Measurements from ENCODE around the gene RNF113B. TPM values are rescaled to one million over a fixed set of nuclear protein-coding genes. Genes with fewer than 3 reads are reported as not detected.
A peak's percentile ranks its signal among the peaks of the same experiment; 100 is the strongest.

Gene RNF113B
- total and polyA plus RNA-seq, 2 of the 13 experiments (the other 11 are each of a cell fraction or from before 2014, with no cell fraction given) = not detected

DNA sequence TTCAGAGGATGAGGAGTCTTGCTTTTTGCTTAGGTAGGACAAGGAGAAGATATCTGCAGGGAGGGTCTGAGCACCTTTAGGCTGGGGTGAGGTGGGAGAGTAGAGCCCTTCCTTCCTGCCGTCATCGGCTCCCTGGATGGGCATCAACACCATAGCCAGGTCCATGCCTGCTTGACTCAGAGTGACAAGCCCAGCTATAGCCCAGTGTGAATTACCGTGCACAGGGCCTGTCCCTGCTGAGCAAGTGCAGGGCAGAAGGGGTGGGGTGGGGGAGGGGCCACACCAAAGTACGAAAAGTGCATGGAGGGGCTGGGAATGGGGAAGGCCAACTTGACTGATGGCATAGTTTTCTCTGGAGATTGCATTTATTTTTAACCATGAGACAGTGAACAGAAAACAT is 30.3 kb upstream of the RNF113B start:
- H3K79me2 ChIP-seq (ENCODE audit: insufficient read depth, low read length) = peaks cover 88% of the 10 kb centered on the region
- H3K27ac ChIP-seq (ENCODE audit: extremely low read length, insufficient read depth, low read length) = no peak overlapping the region
- FAIRE-seq (no peak), ATAC-seq (peak; percentile 36; the same call in 2 of the 3 replicates), DNase-seq (ENCODE audit: low spot score) (no peak)
- intact Hi-C loops (cut with micrococcal nuclease; ENCODE audit: unreplicated experiment) = loop anchor here (10.0 kb wide), 1 partner anchor 637 kb away; no protein-coding TSS in a partner anchor
- peaks cover 8 to 30% of the 10 kb centered on the region in 2 experiments; a peak in 4 of 5 replicates for H3K36me3 ChIP-seq (replicated peaks in 1 of 2; ENCODE audit: control insufficient read depth in 1 of 2, insufficient read depth in 2 of 2, low read length in 2 of 2)
- H3K9me3 ChIP-seq (ENCODE audit: low read length) = peaks cover 28% of the 10 kb centered on the region; the same call in 1 of the 2 replicates
- no peak overlapping the region for H3K4me2 ChIP-seq (ENCODE audit: low read depth, low read length)
- no peaks in the 10 kb centered on the region for H3K27me3 ChIP-seq (ENCODE audit: control insufficient read depth in 1 of 2, insufficient read depth in 2 of 2, low read length in 2 of 2)
- H4K20me1 ChIP-seq (ENCODE audit: insufficient read depth, low read length) = peaks cover 42% of the 10 kb centered on the region
- POLR2A ChIA-PET = no interaction called here
- WGBS (ENCODE audit: low lambda C conversion rate) = 93% methylated on average over 4 of the region's 4 CpGs
- TF ChIP-seq TGIF2 (CRISPR knock-in tag; IDR thresholded peaks at IDR 0.05) (no peak), KLF12 (CRISPR knock-in tag; IDR thresholded peaks at IDR 0.05; ENCODE audit: borderline replicate concordance) (no peak), ZNF260 (CRISPR knock-in tag; IDR thresholded peaks at IDR 0.05; ENCODE audit: borderline replicate concordance, low read depth) (no peak), SNRNP70 (IDR thresholded peaks at IDR 0.05; ENCODE audit: low read depth, low read length) (no peak), EEA1 (CRISPR knock-in tag; IDR thresholded peaks at IDR 0.05; ENCODE audit: borderline replicate concordance) (no peak), KDM2A (CRISPR knock-in tag; IDR thresholded peaks at IDR 0.05; ENCODE audit: borderline replicate concordance, low read depth) (no peak), MTA1 (CRISPR knock-in tag; IDR thresholded peaks at IDR 0.05; ENCODE audit: borderline replicate concordance) (no peak), ZNF780A (CRISPR knock-in tag; IDR thresholded peaks at IDR 0.05) (no peak), ZNF3 (CRISPR knock-in tag; IDR thresholded peaks at IDR 0.05) (no peak)
- TF ChIP-seq, protein P1, sequence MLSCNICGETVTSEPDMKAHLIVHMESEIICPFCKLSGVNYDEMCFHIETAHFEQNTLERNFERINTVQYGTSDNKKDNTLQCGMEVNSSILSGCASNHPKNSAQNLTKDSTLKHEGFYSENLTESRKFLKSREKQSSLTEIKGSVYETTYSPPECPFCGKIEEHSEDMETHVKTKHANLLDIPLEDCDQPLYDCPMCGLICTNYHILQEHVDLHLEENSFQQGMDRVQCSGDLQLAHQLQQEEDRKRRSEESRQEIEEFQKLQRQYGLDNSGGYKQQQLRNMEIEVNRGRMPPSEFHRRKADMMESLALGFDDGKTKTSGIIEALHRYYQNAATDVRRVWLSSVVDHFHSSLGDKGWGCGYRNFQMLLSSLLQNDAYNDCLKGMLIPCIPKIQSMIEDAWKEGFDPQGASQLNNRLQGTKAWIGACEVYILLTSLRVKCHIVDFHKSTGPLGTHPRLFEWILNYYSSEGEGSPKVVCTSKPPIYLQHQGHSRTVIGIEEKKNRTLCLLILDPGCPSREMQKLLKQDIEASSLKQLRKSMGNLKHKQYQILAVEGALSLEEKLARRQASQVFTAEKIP (CRISPR knock-in tag; IDR thresholded peaks at IDR 0.05; ENCODE audit: borderline replicate concordance) = no peak
- TF ChIP-seq, protein P2, sequence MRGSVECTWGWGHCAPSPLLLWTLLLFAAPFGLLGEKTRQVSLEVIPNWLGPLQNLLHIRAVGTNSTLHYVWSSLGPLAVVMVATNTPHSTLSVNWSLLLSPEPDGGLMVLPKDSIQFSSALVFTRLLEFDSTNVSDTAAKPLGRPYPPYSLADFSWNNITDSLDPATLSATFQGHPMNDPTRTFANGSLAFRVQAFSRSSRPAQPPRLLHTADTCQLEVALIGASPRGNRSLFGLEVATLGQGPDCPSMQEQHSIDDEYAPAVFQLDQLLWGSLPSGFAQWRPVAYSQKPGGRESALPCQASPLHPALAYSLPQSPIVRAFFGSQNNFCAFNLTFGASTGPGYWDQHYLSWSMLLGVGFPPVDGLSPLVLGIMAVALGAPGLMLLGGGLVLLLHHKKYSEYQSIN (CRISPR knock-in tag; IDR thresholded peaks at IDR 0.05; ENCODE audit: borderline replicate concordance) = no peak
- TF ChIP-seq, protein P3, sequence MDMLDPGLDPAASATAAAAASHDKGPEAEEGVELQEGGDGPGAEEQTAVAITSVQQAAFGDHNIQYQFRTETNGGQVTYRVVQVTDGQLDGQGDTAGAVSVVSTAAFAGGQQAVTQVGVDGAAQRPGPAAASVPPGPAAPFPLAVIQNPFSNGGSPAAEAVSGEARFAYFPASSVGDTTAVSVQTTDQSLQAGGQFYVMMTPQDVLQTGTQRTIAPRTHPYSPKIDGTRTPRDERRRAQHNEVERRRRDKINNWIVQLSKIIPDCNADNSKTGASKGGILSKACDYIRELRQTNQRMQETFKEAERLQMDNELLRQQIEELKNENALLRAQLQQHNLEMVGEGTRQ (IDR thresholded peaks at IDR 0.05; ENCODE audit: low read depth, low read length) = no peak
- TF ChIP-seq, protein P3 (CRISPR knock-in tag; IDR thresholded peaks at IDR 0.05; ENCODE audit: borderline replicate concordance) = no peak
- no TSS peak for BruUV-seq (replicated peaks)
- peaks cover 40% of the 10 kb centered on the region for H3K4me1 ChIP-seq (ENCODE audit: insufficient read depth, low read length)
- H2AFZ ChIP-seq (ENCODE audit: low read length) = no peak overlapping the region
- in situ Hi-C loops (cut with HindIII; ENCODE audit: extremely low pct_ligation_motif_present, low pct_unique_long_range_greater_than_20kb) = no loop called here
- H3K9ac ChIP-seq (ENCODE audit: insufficient read depth, low read depth, low read length) = no peak overlapping the region
- CTCF ChIA-PET (ENCODE audit: low intra/inter-chr PET ratio, low total read pairs) = no interaction called here
- no peak overlapping the region for H3K4me3 ChIP-seq (replicated peaks in 1 of 3; ENCODE audit: insufficient read depth in 1 of 3, low read depth in 2 of 3, low read length in 3 of 3)
